ENCODE data around the gene THSD4.
"Not testable (repeated sequence)": the region's sequence is repeated elsewhere in the genome, so short reads cannot be mapped to it uniquely, and the experiment has no call there.

Gene THSD4

GRCh38 chr15:71207141-71207540, 91.9 kb downstream of the THSD4 start:
- TF ChIP-seq EZH2phosphoT487 (IDR thresholded peaks at IDR 0.05; ENCODE audit: low read length) (no peak), CTCF (IDR thresholded peaks at IDR 0.05; ENCODE audit: low read length) (no peak), EZH2 (optimal IDR thresholded peaks at IDR 0.05; ENCODE audit: low read depth, low read length) (no peak)
- no peaks in the 10 kb centered on the region for H4K20me1 ChIP-seq (ENCODE audit: insufficient read depth, low read length)
- no peaks in the 10 kb centered on the region for H3K79me2 ChIP-seq (ENCODE audit: low read length)
- no peaks in the 10 kb centered on the region for H3K36me3 ChIP-seq (replicated peaks; ENCODE audit: insufficient read depth, low read length)
- H3F3A ChIP-seq (ENCODE audit: insufficient read depth, low read length) = no peaks in the 10 kb centered on the region
- no peak overlapping the region for H3K4me2 ChIP-seq (ENCODE audit: low read depth, low read length)
- H3K4me3 ChIP-seq (ENCODE audit: low read length) = no peak overlapping the region
- no peak for DNase-seq
- H3K27me3 ChIP-seq (replicated peaks; ENCODE audit: insufficient read depth, low read length) = no peaks in the 10 kb centered on the region
- H3K9me3 ChIP-seq (replicated peaks; ENCODE audit: insufficient read depth, low read length) = no peaks in the 10 kb centered on the region
- H3K9me2 ChIP-seq (replicated peaks; ENCODE audit: insufficient read depth, low read length) = no peaks in the 10 kb centered on the region
- no peaks in the 10 kb centered on the region for H3K4me1 ChIP-seq (ENCODE audit: low read length)
- no peak overlapping the region for H2AFZ ChIP-seq (ENCODE audit: low read length)
- H3K9ac ChIP-seq (ENCODE audit: low read length) = no peak overlapping the region
- no peak overlapping the region for H3K27ac ChIP-seq (ENCODE audit: low read length)

GRCh38 chr15:71212146-71212545, 96.9 kb downstream of the THSD4 start:
- H3K9me3 ChIP-seq (replicated peaks; ENCODE audit: insufficient read depth, low read length) = no peaks in the 10 kb centered on the region
- no peak for TF ChIP-seq EZH2phosphoT487 (IDR thresholded peaks at IDR 0.05; ENCODE audit: low read length)
- TF ChIP-seq EZH2 (optimal IDR thresholded peaks at IDR 0.05; ENCODE audit: low read depth, low read length) = no peak
- H3K4me1 ChIP-seq (ENCODE audit: low read length) = no peaks in the 10 kb centered on the region
- H2AFZ ChIP-seq (ENCODE audit: low read length) = no peak overlapping the region
- H3K4me3 ChIP-seq (ENCODE audit: low read length) = no peak overlapping the region
- no peaks in the 10 kb centered on the region for H3K79me2 ChIP-seq (ENCODE audit: low read length)
- no peak overlapping the region for H3K27ac ChIP-seq (ENCODE audit: low read length)
- H4K20me1 ChIP-seq (ENCODE audit: insufficient read depth, low read length) = no peaks in the 10 kb centered on the region
- no peaks in the 10 kb centered on the region for H3F3A ChIP-seq (ENCODE audit: insufficient read depth, low read length)
- no peaks in the 10 kb centered on the region for H3K36me3 ChIP-seq (replicated peaks; ENCODE audit: insufficient read depth, low read length)
- H3K9ac ChIP-seq (ENCODE audit: low read length) = no peak overlapping the region
- no peaks in the 10 kb centered on the region for H3K27me3 ChIP-seq (replicated peaks; ENCODE audit: insufficient read depth, low read length)
- no peaks in the 10 kb centered on the region for H3K9me2 ChIP-seq (replicated peaks; ENCODE audit: insufficient read depth, low read length)
- DNase-seq = no peak
- H3K4me2 ChIP-seq (ENCODE audit: low read depth, low read length) = no peak overlapping the region

GRCh38 chr15:71213943-71214342, 98.7 kb downstream of the THSD4 start:
- not testable (repeated sequence) for H2AFZ ChIP-seq (ENCODE audit: low read length); H3K4me2 ChIP-seq (ENCODE audit: low read depth, low read length); H3K9me2 ChIP-seq (replicated peaks; ENCODE audit: insufficient read depth, low read length); H3F3A ChIP-seq (ENCODE audit: insufficient read depth, low read length); H3K9ac ChIP-seq (ENCODE audit: low read length); H3K79me2 ChIP-seq (ENCODE audit: low read length); H3K36me3 ChIP-seq (replicated peaks; ENCODE audit: insufficient read depth, low read length); H4K20me1 ChIP-seq (ENCODE audit: insufficient read depth, low read length); H3K27ac ChIP-seq (ENCODE audit: low read length); H3K9me3 ChIP-seq (replicated peaks; ENCODE audit: insufficient read depth, low read length); H3K4me1 ChIP-seq (ENCODE audit: low read length); H3K4me3 ChIP-seq (ENCODE audit: low read length); DNase-seq; H3K27me3 ChIP-seq (replicated peaks; ENCODE audit: insufficient read depth, low read length)

- H3K4me3 ChIP-seq (ENCODE audit: low read length) = no peak overlapping the region
- no peak for DNase-seq
- no peaks in the 10 kb centered on the region for H4K20me1 ChIP-seq (ENCODE audit: insufficient read depth, low read length)
- no peak for TF ChIP-seq EZH2 (optimal IDR thresholded peaks at IDR 0.05; ENCODE audit: low read depth, low read length)
- TF ChIP-seq EZH2phosphoT487 (IDR thresholded peaks at IDR 0.05; ENCODE audit: low read length) = no peak
- no peak for TF ChIP-seq CTCF (IDR thresholded peaks at IDR 0.05; ENCODE audit: low read length)
- H3K79me2 ChIP-seq (ENCODE audit: low read length) = no peaks in the 10 kb centered on the region
- no peaks in the 10 kb centered on the region for H3F3A ChIP-seq (ENCODE audit: insufficient read depth, low read length)
- no peaks in the 10 kb centered on the region for H3K9me3 ChIP-seq (replicated peaks; ENCODE audit: insufficient read depth, low read length)
- H3K4me2 ChIP-seq (ENCODE audit: low read depth, low read length) = no peak overlapping the region
- no peaks in the 10 kb centered on the region for H3K36me3 ChIP-seq (replicated peaks; ENCODE audit: insufficient read depth, low read length)
- no peaks in the 10 kb centered on the region for H3K27me3 ChIP-seq (replicated peaks; ENCODE audit: insufficient read depth, low read length)
- H3K4me1 ChIP-seq (ENCODE audit: low read length) = no peaks in the 10 kb centered on the region
- H3K27ac ChIP-seq (ENCODE audit: low read length) = no peak overlapping the region
- no peak overlapping the region for H2AFZ ChIP-seq (ENCODE audit: low read length)
- no peak overlapping the region for H3K9ac ChIP-seq (ENCODE audit: low read length)
- H3K9me2 ChIP-seq (replicated peaks; ENCODE audit: insufficient read depth, low read length) = no peaks in the 10 kb centered on the region
Observed at GRCh38 chr15:71215126-71215894, 100.0 kb downstream of the THSD4 start.

Data from MM.1S (cell line).